PFSK-1 (cell line): ENCODE data around the gene FREM3.

Source experiments
- FOXP2 ChIP-seq: optimal IDR thresholded peaks from 2 replicates; pipeline ENCODE3; 2011; ENCODE audit warnings: borderline replicate concordance, control low read depth, inconsistent platforms; ENCODE audit not compliant: insufficient read depth; ENCODE audit errors: extremely low read length, extremely low read depth
- POLR2AphosphoS5 ChIP-seq: IDR thresholded peaks from 2 replicates; pipeline ENCODE4 v1.6.1; 2012; ENCODE audit warnings: low read depth, mild to moderate bottlenecking, control low read depth, low read length, moderate library complexity
- REST ChIP-seq, 2 experiments: IDR thresholded peaks; 2 replicates each; pipeline versions ENCODE4 v1.6.1 to v1.8.0; 2011 to 2012; ENCODE audit warnings: low read depth in 2 of 2, low read length in 2 of 2, control low read depth in 1 of 2, inconsistent platforms in 1 of 2, mild to moderate bottlenecking in 1 of 2, moderate library complexity in 1 of 2; ENCODE audit not compliant: insufficient read depth in 1 of 2
- SIN3A ChIP-seq: IDR thresholded peaks from 2 replicates; pipeline ENCODE4 v1.6.1; 2012; ENCODE audit warnings: mild to moderate bottlenecking, low read length, moderate library complexity, borderline replicate concordance; ENCODE audit not compliant: insufficient read depth
- TAF1 ChIP-seq: IDR thresholded peaks from 2 replicates; pipeline ENCODE4 v1.6.1; 2012; ENCODE audit warnings: low read length, control low read depth, borderline replicate concordance; ENCODE audit not compliant: insufficient read depth

Gene FREM3

GRCh38 chr4:143736861-143737260 lies 36.4 kb upstream of the FREM3 start:
- no peak for TF ChIP-seq POLR2AphosphoS5
- TF ChIP-seq FOXP2, result no peak
- TF ChIP-seq REST (IDR thresholded peaks at IDR 0.05; ENCODE audit: insufficient read depth in 1 of 2, low read depth in 2 of 2, low read length in 2 of 2), result no peak
- no peak for TF ChIP-seq SIN3A
- TF ChIP-seq TAF1, result no peak

- TF ChIP-seq REST (IDR thresholded peaks at IDR 0.05; ENCODE audit: insufficient read depth in 1 of 2, low read depth in 2 of 2, low read length in 2 of 2), result 0 out of 4 replicates have a peak, but pooled peaks of 1 of the 2 experiments have one; percentile 21
- TF ChIP-seq SIN3A, result no peak
These were observed 27.7 kb upstream of the FREM3 start for GRCh38 chr4:143728166-143728565.

- TF ChIP-seq SIN3A (no peak), TAF1 (no peak), POLR2AphosphoS5 (no peak), REST (IDR thresholded peaks at IDR 0.05; ENCODE audit: insufficient read depth in 1 of 2, low read depth in 2 of 2, low read length in 2 of 2) (no peak), FOXP2 (no peak)
These were observed 26.2 kb upstream of the FREM3 start for GRCh38 chr4:143726714-143727113.

- TF ChIP-seq FOXP2 (no peak), POLR2AphosphoS5 (no peak), TAF1 (no peak), SIN3A (no peak), REST (IDR thresholded peaks at IDR 0.05; ENCODE audit: insufficient read depth in 1 of 2, low read depth in 2 of 2, low read length in 2 of 2) (no peak)
These were observed 20.8 kb upstream of the FREM3 start for GRCh38 chr4:143721317-143721716.

GRCh38 chr4:143713955-143714625 lies 13.6 kb upstream of the FREM3 start:
- TF ChIP-seq TAF1, result no peak
- no peak for TF ChIP-seq POLR2AphosphoS5
